ENCODE results near the gene EYA3.
A peak's percentile ranks its signal among the peaks of the same experiment; 100 is the strongest.

The EYA3 gene

GRCh38 chr1:28070725-28071593, 17.5 kb downstream of the EYA3 start:
- no peak for DNase-seq

- DNase-seq: no peak
Observed at GRCh38 chr1:28067523-28068090, 20.8 kb downstream of the EYA3 start.

- no peak for DNase-seq
Observed at GRCh38 chr1:28066393-28067154, 21.8 kb downstream of the EYA3 start.

- DNase-seq: no peak
Observed at GRCh38 chr1:28064064-28064463, 24.3 kb downstream of the EYA3 start.

GRCh38 chr1:28062806-28063205, 25.6 kb downstream of the EYA3 start:
- peak; percentile 44 for DNase-seq

- no peak for DNase-seq
Observed at GRCh38 chr1:28058971-28059878, 29.2 kb downstream of the EYA3 start.

GRCh38 chr1:28058168-28058567, 30.2 kb downstream of the EYA3 start:
- DNase-seq: no peak

- DNase-seq: peak; percentile 78
Observed at GRCh38 chr1:28056129-28056925, 32.1 kb downstream of the EYA3 start.

- no peak for DNase-seq
Observed at GRCh38 chr1:28050776-28051175, 37.6 kb downstream of the EYA3 start.

- DNase-seq: no peak
Observed at GRCh38 chr1:28046716-28047115, 41.7 kb downstream of the EYA3 start.

- DNase-seq: no peak
Observed at GRCh38 chr1:28045777-28046176, 42.6 kb downstream of the EYA3 start.

GRCh38 chr1:28044399-28044798, 44.0 kb downstream of the EYA3 start:
- no peak for DNase-seq

- no peak for DNase-seq
Observed at GRCh38 chr1:28039341-28039740, 49.1 kb downstream of the EYA3 start.

GRCh38 chr1:28037946-28038345, 50.5 kb downstream of the EYA3 start:
- DNase-seq: no peak

GRCh38 chr1:28037206-28037605, 51.2 kb downstream of the EYA3 start:
- no peak for DNase-seq

GRCh38 chr1:28036431-28036830, 52.0 kb downstream of the EYA3 start:
- DNase-seq: no peak

- DNase-seq: no peak
Observed at GRCh38 chr1:28035420-28035819, 53.0 kb downstream of the EYA3 start.

- DNase-seq: no peak
Observed at GRCh38 chr1:28032281-28032680, 56.1 kb downstream of the EYA3 start.

GRCh38 chr1:28031173-28031572, 57.2 kb downstream of the EYA3 start:
- no peak for DNase-seq

GRCh38 chr1:28028873-28029654, 59.3 kb downstream of the EYA3 start:
- no peak for DNase-seq

GRCh38 chr1:28027660-28028059, 60.8 kb downstream of the EYA3 start:
- DNase-seq: no peak

All from stimulated activated CD4-positive, alpha-beta T cell treated with anti-CD3 and anti-CD28 coated beads, Interleukin-1b, Interleukin-23, amount 100 ng/mL, for 48 hours (primary cell).